ENCODE measurements around the gene PLXNA2. TPM values are rescaled to one million over a fixed set of nuclear protein-coding genes. Genes with fewer than 3 reads are reported as not detected.
A peak's percentile ranks its signal among the peaks of the same experiment; 100 is the strongest.

The PLXNA2 gene
- total and polyA plus RNA-seq, 2 experiments from 2014 or later, result 3.7 to 5.4 TPM

- Histone ChIP-seq H3K9me2 (ENCODE audit: insufficient read depth) (no peaks in the 10 kb centered on the region), H4K20me1 (ENCODE audit: insufficient read depth) (no peaks in the 10 kb centered on the region), H3K27ac (no peak overlapping the region), H3F3A (ENCODE audit: insufficient read depth) (no peaks in the 10 kb centered on the region), H2AFZ (no peak overlapping the region), H3K9ac (no peak overlapping the region), H3K36me3 (ENCODE audit: low read depth) (no peaks in the 10 kb centered on the region), H3K9me3 (ENCODE audit: low read depth) (no peaks in the 10 kb centered on the region), H3K27me3 (replicated peaks; ENCODE audit: insufficient read depth) (0 out of 2 replicates have a peak, but pooled peaks cover 4% of the 10 kb centered on the region), H3K4me1 (ENCODE audit: insufficient read depth) (no peaks in the 10 kb centered on the region), H3K4me2 (ENCODE audit: unreplicated experiment) (no peak overlapping the region), H3K4me3 (no peak overlapping the region), H3K79me2 (ENCODE audit: insufficient read depth) (no peaks in the 10 kb centered on the region)
- peak; percentile 82 for DNase-seq
- WGBS, 2 experiments (ENCODE audit: low coverage in 1 of 2, low lambda C conversion rate in 2 of 2, missing lambda C conversion rate in 2 of 2), result 32 to 33% methylated on average over 9 of the region's 9 CpGs
- TF ChIP-seq EZH2 (IDR thresholded peaks at IDR 0.05; ENCODE audit: insufficient read depth, poor library complexity, severe bottlenecking) (no peak), EZH2phosphoT487 (IDR thresholded peaks at IDR 0.05; ENCODE audit: insufficient read depth, low read depth) (no peak)
- in situ Hi-C loops (cut with MboI), result no loop called here
Measured at GRCh38 chr1:207997486-207998268, 246.5 kb downstream of the PLXNA2 start.

GRCh38 chr1:207996636-207997035 lies 247.5 kb downstream of the PLXNA2 start:
- Histone ChIP-seq H3K4me2 (ENCODE audit: unreplicated experiment) (no peak overlapping the region), H3K36me3 (ENCODE audit: low read depth) (no peaks in the 10 kb centered on the region), H3K4me1 (ENCODE audit: insufficient read depth) (no peaks in the 10 kb centered on the region), H3K9me2 (ENCODE audit: insufficient read depth) (no peaks in the 10 kb centered on the region), H3F3A (ENCODE audit: insufficient read depth) (no peaks in the 10 kb centered on the region), H3K27me3 (replicated peaks; ENCODE audit: insufficient read depth) (0 out of 2 replicates have a peak, but pooled peaks cover 4% of the 10 kb centered on the region), H3K27ac (no peak overlapping the region), H3K9ac (no peak overlapping the region), H3K79me2 (ENCODE audit: insufficient read depth) (no peaks in the 10 kb centered on the region), H4K20me1 (ENCODE audit: insufficient read depth) (no peaks in the 10 kb centered on the region), H3K9me3 (ENCODE audit: low read depth) (no peaks in the 10 kb centered on the region), H3K4me3 (no peak overlapping the region), H2AFZ (no peak overlapping the region)
- in situ Hi-C loops (cut with MboI), result no loop called here
- no peak for DNase-seq
- TF ChIP-seq EZH2 (IDR thresholded peaks at IDR 0.05; ENCODE audit: insufficient read depth, poor library complexity, severe bottlenecking) (no peak), EZH2phosphoT487 (IDR thresholded peaks at IDR 0.05; ENCODE audit: insufficient read depth, low read depth) (no peak)

- in situ Hi-C loops (cut with MboI), result no loop called here
- Histone ChIP-seq H3F3A (ENCODE audit: insufficient read depth) (no peaks in the 10 kb centered on the region), H3K4me1 (ENCODE audit: insufficient read depth) (no peaks in the 10 kb centered on the region), H3K27ac (no peak overlapping the region), H3K9me2 (ENCODE audit: insufficient read depth) (no peaks in the 10 kb centered on the region), H3K36me3 (ENCODE audit: low read depth) (no peaks in the 10 kb centered on the region), H3K9me3 (ENCODE audit: low read depth) (no peaks in the 10 kb centered on the region), H3K9ac (no peak overlapping the region), H3K79me2 (ENCODE audit: insufficient read depth) (no peaks in the 10 kb centered on the region), H3K4me2 (ENCODE audit: unreplicated experiment) (no peak overlapping the region), H3K4me3 (no peak overlapping the region), H4K20me1 (ENCODE audit: insufficient read depth) (no peaks in the 10 kb centered on the region), H3K27me3 (replicated peaks; ENCODE audit: insufficient read depth) (peaks cover 4% of the 10 kb centered on the region; the same call in 1 of the 2 replicates), H2AFZ (no peak overlapping the region)
- TF ChIP-seq EZH2 (IDR thresholded peaks at IDR 0.05; ENCODE audit: insufficient read depth, poor library complexity, severe bottlenecking) (no peak), EZH2phosphoT487 (IDR thresholded peaks at IDR 0.05; ENCODE audit: insufficient read depth, low read depth) (no peak)
- no peak for DNase-seq
- WGBS, 2 experiments (ENCODE audit: low coverage in 1 of 2, low lambda C conversion rate in 2 of 2, missing lambda C conversion rate in 2 of 2), result 65 to 68% methylated on average over 4 of the region's 4 CpGs
Measured at GRCh38 chr1:207995576-207995975, 248.6 kb downstream of the PLXNA2 start.

- no peaks in the 10 kb centered on the region for H3K36me3 ChIP-seq (ENCODE audit: low read depth)
- H3K79me2 ChIP-seq (ENCODE audit: insufficient read depth), result no peaks in the 10 kb centered on the region
- H2AFZ ChIP-seq, result no peak overlapping the region
- no peaks in the 10 kb centered on the region for H3K9me2 ChIP-seq (ENCODE audit: insufficient read depth)
- H3K9me3 ChIP-seq (ENCODE audit: low read depth), result no peaks in the 10 kb centered on the region
- WGBS, 2 experiments (ENCODE audit: low coverage in 1 of 2, low lambda C conversion rate in 2 of 2, missing lambda C conversion rate in 2 of 2), result 74 to 75% methylated on average over 5 of the region's 5 CpGs
- H4K20me1 ChIP-seq (ENCODE audit: insufficient read depth), result no peaks in the 10 kb centered on the region
- H3K4me1 ChIP-seq (ENCODE audit: insufficient read depth), result no peaks in the 10 kb centered on the region
- no peak overlapping the region for H3K4me3 ChIP-seq
- H3F3A ChIP-seq (ENCODE audit: insufficient read depth), result no peaks in the 10 kb centered on the region
- DNase-seq, result peak; percentile 40
- no peak overlapping the region for H3K27ac ChIP-seq
- peaks cover 16% of the 10 kb centered on the region; the same call in 1 of the 2 replicates for H3K27me3 ChIP-seq (replicated peaks; ENCODE audit: insufficient read depth)
- TF ChIP-seq EZH2phosphoT487 (IDR thresholded peaks at IDR 0.05; ENCODE audit: insufficient read depth, low read depth) (no peak), EZH2 (IDR thresholded peaks at IDR 0.05; ENCODE audit: insufficient read depth, poor library complexity, severe bottlenecking) (no peak)
- in situ Hi-C loops (cut with MboI), result no loop called here
- no peak overlapping the region for H3K4me2 ChIP-seq (ENCODE audit: unreplicated experiment)
- no peak overlapping the region for H3K9ac ChIP-seq
Measured at GRCh38 chr1:207993477-207994445, 250.4 kb downstream of the PLXNA2 start.
